Upper lobe of left lung (tissue), 6 donors: ENCODE data around the gene CD200R1L. TPM values are rescaled to one million over a fixed set of nuclear protein-coding genes. Genes with fewer than 3 reads are reported as not detected.

Source experiments
- ATAC-seq, 2 donors: fragments of 200-7000 bp; cut with Tn5 transposase; one replicate each; pipeline ENCODE4 v1.9.1; 2022; ENCODE audit warnings: mild to moderate bottlenecking in 2 of 2, moderate library complexity in 2 of 2; ENCODE audit not compliant: low FRiP score in 2 of 2
- DNase-seq, 2 donors: peaks; one replicate each; pipeline ENCODE4 v3.0.0-alpha.2; 2019 to 2020
- H3K27ac ChIP-seq, 4 donors: fragments of 200-600 bp; sonication (generic); one replicate each; pipeline ENCODE4 v1.5.1; 2016 to 2019
- H3K27me3 ChIP-seq, 4 donors: fragments of 200-600 bp; sonication (generic); one replicate each; pipeline ENCODE4 v1.5.1; 2017 to 2019
- H3K36me3 ChIP-seq, 4 donors: fragments of 200-600 bp; sonication (generic); one replicate each; pipeline ENCODE4 v1.5.1; 2016 to 2019
- H3K4me1 ChIP-seq, 4 donors: fragments of 200-600 bp; sonication (generic); one replicate each; pipeline ENCODE4 v1.5.1; 2018 to 2019
- H3K4me3 ChIP-seq, 4 donors: fragments of 200-600 bp; sonication (generic); one replicate each; pipeline ENCODE4 v1.5.1; 2017 to 2019; ENCODE audit warnings: mild to moderate bottlenecking in 2 of 4, moderate library complexity in 1 of 4
- H3K9me3 ChIP-seq, 4 donors: fragments of 200-600 bp; sonication (generic); one replicate each; pipeline ENCODE4 v1.5.1; 2018 to 2019
- EP300 ChIP-seq, 4 donors: sonication (generic); formaldehyde crosslinking; IDR thresholded peaks; one replicate each; pipeline ENCODE4 v1.5.1; 2017; ENCODE audit warnings: antibody characterized with exemption in 4 of 4, control low read depth in 2 of 4
- POLR2A ChIP-seq, 4 donors: fragments of 450-650 bp; IDR thresholded peaks; one replicate each; pipeline ENCODE4 v1.5.1; 2016 to 2017; ENCODE audit warnings: antibody characterized with exemption in 4 of 4, mild to moderate bottlenecking in 2 of 4
- POLR2AphosphoS5 ChIP-seq, 2 donors: sonication (generic); formaldehyde crosslinking; IDR thresholded peaks; one replicate each; pipeline ENCODE4 v1.5.1; 2017; ENCODE audit warnings: antibody characterized with exemption in 2 of 2
- WGBS, 2 donors: methylation state at CpG; one replicate each; pipeline ENCODE4 v1.1.5; 2017 to 2018; 5-methylcytosine and 5-hydroxymethylcytosine counted together
- total RNA-seq, 6 donors: library from RNA; depleted of rRNA in 4 of 6; stranded (reverse); fragments of >200 nt in 4 of 6; gene quantifications; one replicate each; pipeline versions ENCODE4 v1.1.0 to v1.2.1, GENCODE V29; 2016 to 2021
- TF ChIP-seq, protein P1 (sequence below), 6 experiments: fragments of 450-650 bp in 4 of 6; fragments of 200-600 bp in 2 of 6; sonication (generic) in 2 of 6; IDR thresholded peaks; one replicate each; pipeline ENCODE4 v1.5.1; 2016 to 2019; ENCODE audit warnings: antibody characterized with exemption in 6 of 6
- donor health status: DM: no; HTN: no; CAD: no; lungs with moderate emphysema.
- donor health status: DM: no; HTN: yes; CAD: no; lungs with severe emphysema.

The CD200R1L gene
- total RNA-seq, 6 donors from 2014 or later, result not detected

DNA sequence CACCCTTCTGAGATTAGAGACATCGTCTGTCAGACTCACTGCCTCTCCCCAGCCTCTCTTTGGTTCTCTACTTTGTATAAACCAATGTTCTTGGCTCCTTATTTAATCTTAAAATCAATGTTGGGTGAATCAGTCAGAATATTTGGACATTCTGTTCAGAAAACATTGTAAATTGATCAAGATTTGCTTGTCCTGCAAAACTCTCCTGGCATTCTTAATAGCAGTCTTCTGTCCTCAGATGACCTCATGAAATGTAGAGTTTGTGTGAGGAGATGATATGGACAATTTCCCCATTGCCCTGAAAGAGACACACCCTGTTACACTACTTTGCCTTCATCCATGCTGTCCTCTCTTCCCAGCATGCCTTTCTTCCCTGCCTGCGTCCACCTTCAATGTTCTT lies 33.6 kb downstream of the CD200R1L start:
- DNase-seq (no peak), ATAC-seq (peak in 1 of 2 donors; percentile 59)
- Histone ChIP-seq H3K9me3 (no peaks in the 10 kb centered on the region), H3K4me1 (peaks cover 0 to 9% (median 1%) of the 10 kb centered on the region in 4 donors), H3K27ac (no peak overlapping the region), H3K4me3 (no peak overlapping the region), H3K27me3 (no peaks in the 10 kb centered on the region), H3K36me3 (no peaks in the 10 kb centered on the region)
- WGBS, 2 donors, result 69 to 84% methylated on average over 2 of the region's 2 CpGs
- no peak for TF ChIP-seq POLR2AphosphoS5 (IDR thresholded peaks at IDR 0.05)
- TF ChIP-seq POLR2A (IDR thresholded peaks at IDR 0.05), result no peak
- TF ChIP-seq, protein P1, sequence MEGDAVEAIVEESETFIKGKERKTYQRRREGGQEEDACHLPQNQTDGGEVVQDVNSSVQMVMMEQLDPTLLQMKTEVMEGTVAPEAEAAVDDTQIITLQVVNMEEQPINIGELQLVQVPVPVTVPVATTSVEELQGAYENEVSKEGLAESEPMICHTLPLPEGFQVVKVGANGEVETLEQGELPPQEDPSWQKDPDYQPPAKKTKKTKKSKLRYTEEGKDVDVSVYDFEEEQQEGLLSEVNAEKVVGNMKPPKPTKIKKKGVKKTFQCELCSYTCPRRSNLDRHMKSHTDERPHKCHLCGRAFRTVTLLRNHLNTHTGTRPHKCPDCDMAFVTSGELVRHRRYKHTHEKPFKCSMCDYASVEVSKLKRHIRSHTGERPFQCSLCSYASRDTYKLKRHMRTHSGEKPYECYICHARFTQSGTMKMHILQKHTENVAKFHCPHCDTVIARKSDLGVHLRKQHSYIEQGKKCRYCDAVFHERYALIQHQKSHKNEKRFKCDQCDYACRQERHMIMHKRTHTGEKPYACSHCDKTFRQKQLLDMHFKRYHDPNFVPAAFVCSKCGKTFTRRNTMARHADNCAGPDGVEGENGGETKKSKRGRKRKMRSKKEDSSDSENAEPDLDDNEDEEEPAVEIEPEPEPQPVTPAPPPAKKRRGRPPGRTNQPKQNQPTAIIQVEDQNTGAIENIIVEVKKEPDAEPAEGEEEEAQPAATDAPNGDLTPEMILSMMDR (IDR thresholded peaks at IDR 0.05), result no peak
- no peak for TF ChIP-seq EP300 (IDR thresholded peaks at IDR 0.05)

DNA sequence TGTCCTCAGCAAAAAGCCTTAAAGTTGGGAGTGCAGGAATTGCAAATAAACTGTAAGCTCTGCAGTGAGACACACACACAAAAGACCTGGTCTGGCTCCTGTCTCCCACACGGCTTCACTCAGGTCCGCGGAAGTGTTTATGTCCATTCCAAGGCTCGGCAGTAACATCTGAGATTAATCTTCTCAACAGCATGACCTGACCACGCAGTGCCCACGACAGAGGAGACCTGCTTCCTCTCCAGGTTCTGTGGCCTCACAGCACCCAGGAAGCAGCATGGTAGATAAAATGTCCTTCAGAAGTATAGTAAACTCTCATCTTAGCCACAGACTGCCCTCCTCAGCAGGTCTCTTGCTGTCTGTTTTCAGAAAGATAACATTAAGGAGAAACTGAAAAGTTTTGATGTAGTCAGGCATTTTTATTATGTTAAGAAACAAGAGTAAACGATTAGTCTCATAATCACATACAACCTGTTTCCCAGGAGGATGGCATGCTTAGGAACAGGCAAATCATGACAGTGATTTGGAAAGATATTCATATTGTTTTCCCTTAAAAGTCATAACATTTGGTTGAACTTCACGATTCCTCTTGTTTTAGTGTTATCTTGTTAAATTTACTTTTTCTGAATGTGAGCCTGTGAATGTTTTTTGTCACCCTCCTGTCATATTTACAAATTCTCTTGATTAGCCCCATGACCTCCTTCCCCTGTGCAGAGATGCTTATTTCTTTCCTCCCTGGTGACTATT lies 34.6 kb downstream of the CD200R1L start:
- WGBS, 2 donors, result 56 to 59% methylated on average over 5 to 8 of the region's 8 CpGs

DNA sequence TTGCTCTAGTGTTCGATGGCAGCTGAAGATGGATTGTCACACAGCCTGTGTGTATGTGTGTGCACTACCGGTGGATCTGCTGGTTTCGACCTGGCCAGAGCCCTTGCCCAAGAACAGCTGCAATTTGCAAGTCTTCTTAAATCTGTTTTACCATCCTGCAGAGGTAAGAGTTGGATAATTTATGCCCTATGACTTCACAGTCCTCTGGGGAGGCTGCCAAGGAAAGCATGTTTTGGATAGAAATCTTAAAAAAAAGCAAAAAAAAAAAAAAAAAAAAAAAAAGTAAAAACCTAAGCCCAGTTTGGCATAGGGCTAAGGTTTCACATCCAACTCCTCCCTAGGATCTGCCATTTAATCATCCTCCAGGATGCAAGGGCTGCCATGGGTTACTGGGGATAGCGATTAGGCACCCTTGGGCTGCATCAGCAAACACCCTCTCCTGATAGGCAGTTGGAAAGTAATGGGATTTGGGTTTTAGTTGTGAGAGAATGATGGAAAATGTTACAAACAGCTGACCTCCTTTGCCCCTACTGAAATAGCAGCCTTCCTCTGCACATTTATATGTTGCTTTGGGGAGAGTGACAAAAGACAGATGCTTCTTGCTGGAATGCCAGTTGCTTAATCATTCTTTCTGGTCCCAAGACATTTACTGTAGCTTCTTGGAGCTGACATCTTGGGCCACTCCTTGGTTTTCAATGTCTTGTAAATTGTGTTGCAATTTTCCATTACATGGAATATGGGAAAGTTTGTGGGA lies 35.4 kb downstream of the CD200R1L start:
- H3K27ac ChIP-seq, result no peak overlapping the region
- no peak overlapping the region for H3K4me3 ChIP-seq
- 31 to 44% methylated on average over 4 of the region's 4 CpGs for WGBS, 2 donors

More for the DNA sequence above, 34.6 kb downstream of the CD200R1L start:
- H3K4me1 ChIP-seq, result peaks cover 0 to 9% (median 1%) of the 10 kb centered on the region in 4 donors
- TF ChIP-seq, protein P1 (IDR thresholded peaks at IDR 0.05), result no peak
- TF ChIP-seq POLR2A (IDR thresholded peaks at IDR 0.05), result no peak
- TF ChIP-seq EP300 (IDR thresholded peaks at IDR 0.05), result no peak
- TF ChIP-seq POLR2AphosphoS5 (IDR thresholded peaks at IDR 0.05), result no peak
- no peaks in the 10 kb centered on the region for H3K27me3 ChIP-seq
- no peak overlapping the region for H3K4me3 ChIP-seq
- peak overlapping the region in 1 of 4 donors; percentile 39 for H3K27ac ChIP-seq
- DNase-seq (no peak), ATAC-seq (no peak)
- no peaks in the 10 kb centered on the region for H3K9me3 ChIP-seq
- no peaks in the 10 kb centered on the region for H3K36me3 ChIP-seq

DNA sequence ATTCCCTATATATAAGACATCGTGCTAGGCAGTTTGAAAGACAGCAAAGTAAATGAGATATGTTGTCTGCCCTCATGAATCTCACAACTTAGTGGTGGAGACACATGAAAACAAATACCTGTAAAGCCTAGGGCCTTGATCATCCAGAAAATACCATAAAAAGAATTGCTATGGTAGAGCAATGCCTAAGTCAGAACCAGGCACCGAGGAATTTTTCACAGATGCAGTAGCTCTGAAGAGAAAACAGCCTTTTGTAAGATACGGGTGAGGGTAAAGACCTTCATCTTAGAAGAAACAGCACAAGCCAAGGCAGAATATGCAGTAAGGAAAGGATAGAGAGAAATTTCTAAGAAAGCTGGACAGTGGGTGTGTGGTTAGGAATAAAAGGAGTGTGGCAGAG lies 36.1 kb downstream of the CD200R1L start:
- peaks cover 0 to 9% (median 1%) of the 10 kb centered on the region in 4 donors for H3K4me1 ChIP-seq
- TF ChIP-seq EP300 (IDR thresholded peaks at IDR 0.05) (no peak), POLR2AphosphoS5 (IDR thresholded peaks at IDR 0.05) (no peak), POLR2A (IDR thresholded peaks at IDR 0.05) (no peak)
- TF ChIP-seq, protein P1 (IDR thresholded peaks at IDR 0.05), result no peak
- DNase-seq, result no peak
- 88 to 91% methylated on average over 3 of the region's 3 CpGs for WGBS, 2 donors
- no peaks in the 10 kb centered on the region for H3K27me3 ChIP-seq
- no peak for ATAC-seq
- H3K36me3 ChIP-seq, result no peaks in the 10 kb centered on the region
- H3K4me3 ChIP-seq, result no peak overlapping the region
- H3K27ac ChIP-seq, result no peak overlapping the region
- no peaks in the 10 kb centered on the region for H3K9me3 ChIP-seq

More for the DNA sequence above, 35.4 kb downstream of the CD200R1L start:
- Histone ChIP-seq H3K27me3 (no peaks in the 10 kb centered on the region), H3K4me1 (peaks cover 0 to 9% (median 1%) of the 10 kb centered on the region in 4 donors), H3K9me3 (no peaks in the 10 kb centered on the region), H3K36me3 (no peaks in the 10 kb centered on the region)
- no peak for TF ChIP-seq POLR2A (IDR thresholded peaks at IDR 0.05)
- TF ChIP-seq EP300 (IDR thresholded peaks at IDR 0.05), result peak in 2 of 4 donors; percentile 8 to 71
- TF ChIP-seq POLR2AphosphoS5 (IDR thresholded peaks at IDR 0.05), result peak; percentile 34 to 67
- ATAC-seq, result peak; percentile 68 to 84
- no peak for DNase-seq

DNA sequence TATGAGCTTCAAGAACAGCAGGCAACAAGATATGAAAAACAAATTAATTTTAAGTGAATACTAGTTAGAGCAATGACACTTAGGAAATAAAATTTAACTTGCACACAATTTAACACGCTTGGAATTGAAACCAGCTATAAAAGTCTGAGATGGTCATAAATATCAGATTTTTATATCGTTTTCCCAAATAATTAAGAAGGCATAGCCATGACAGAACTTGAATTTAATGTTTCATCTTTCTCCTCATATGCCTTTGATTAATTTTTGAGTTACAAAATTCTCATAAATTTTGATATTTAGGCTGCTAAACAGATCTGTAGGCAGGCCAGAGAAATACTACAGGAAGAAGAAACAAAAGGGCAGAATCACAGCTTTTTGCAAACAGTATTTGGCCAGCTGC lies 38.5 kb downstream of the CD200R1L start:
- Histone ChIP-seq H3K4me1 (peaks cover 0 to 3% (median 0%) of the 10 kb centered on the region in 4 donors), H3K27me3 (no peaks in the 10 kb centered on the region), H3K36me3 (no peaks in the 10 kb centered on the region), H3K9me3 (no peaks in the 10 kb centered on the region), H3K4me3 (no peak overlapping the region), H3K27ac (no peak overlapping the region)
- TF ChIP-seq, protein P1 (IDR thresholded peaks at IDR 0.05), result no peak
- no peak for TF ChIP-seq POLR2AphosphoS5 (IDR thresholded peaks at IDR 0.05)
- TF ChIP-seq EP300 (IDR thresholded peaks at IDR 0.05), result no peak
- DNase-seq (no peak), ATAC-seq (no peak)
- 84 to 88% methylated on average over 2 of the region's 2 CpGs for WGBS, 2 donors
